ENCODE results near the gene PRODH2. TPM values are rescaled to one million over a fixed set of nuclear protein-coding genes. Genes with fewer than 3 reads are reported as not detected.

PRODH2 gene
- polyA plus RNA-seq, 1 donor = 1.9 TPM

DNA sequence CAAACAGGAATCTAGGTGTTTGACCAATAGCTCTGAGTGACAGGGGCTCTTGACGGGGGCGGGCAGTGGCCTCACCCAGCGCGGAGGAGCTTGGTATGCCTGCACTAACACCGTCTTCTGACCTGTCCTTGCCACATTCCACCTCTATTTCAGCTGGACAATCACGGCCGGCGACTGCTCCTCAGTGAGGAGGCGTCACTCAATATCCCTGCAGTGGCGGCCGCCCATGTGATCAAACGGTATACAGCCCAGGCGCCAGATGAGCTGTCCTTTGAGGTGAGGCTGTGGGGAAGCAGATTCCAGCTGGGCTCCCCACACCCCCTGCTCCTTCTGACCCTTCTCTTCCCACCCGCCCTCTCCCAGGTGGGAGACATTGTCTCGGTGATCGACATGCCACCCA lies 32.6 kb downstream of the PRODH2 start:
- peaks cover 20% of the 10 kb centered on the region for H3K36me3 ChIP-seq (ENCODE audit: control insufficient read depth, insufficient read depth, low read length)
- no peaks in the 10 kb centered on the region for H3K9me3 ChIP-seq (ENCODE audit: control insufficient read depth, low read depth, low read length)
- WGBS (ENCODE audit: insufficient coverage, low lambda C conversion rate) = no CpG with 5 or more reads among the region's 16 CpGs
- H3K4me3 ChIP-seq (ENCODE audit: low read length) = no peak overlapping the region
- no peak for DNase-seq
- no peaks in the 10 kb centered on the region for H3K27me3 ChIP-seq (ENCODE audit: control insufficient read depth, insufficient read depth, low read length)
- H3K27ac ChIP-seq (ENCODE audit: low read length) = no peak overlapping the region
- peaks cover 17% of the 10 kb centered on the region for H3K4me1 ChIP-seq (ENCODE audit: control insufficient read depth, insufficient read depth, low read length)

- H3K27ac ChIP-seq (ENCODE audit: low read length) = no peak overlapping the region
- H3K4me1 ChIP-seq (ENCODE audit: control insufficient read depth, insufficient read depth, low read length) = peaks cover 15% of the 10 kb centered on the region
- no peak for DNase-seq
- peaks cover 20% of the 10 kb centered on the region for H3K36me3 ChIP-seq (ENCODE audit: control insufficient read depth, insufficient read depth, low read length)
- no CpG with 5 or more reads among the region's 8 CpGs for WGBS (ENCODE audit: insufficient coverage, low lambda C conversion rate)
- H3K27me3 ChIP-seq (ENCODE audit: control insufficient read depth, insufficient read depth, low read length) = no peaks in the 10 kb centered on the region
- H3K4me3 ChIP-seq (ENCODE audit: low read length) = no peak overlapping the region
- H3K9me3 ChIP-seq (ENCODE audit: control insufficient read depth, low read depth, low read length) = no peaks in the 10 kb centered on the region
Observed at GRCh38 chr19:35779033-35779432, 33.6 kb downstream of the PRODH2 start.

DNA sequence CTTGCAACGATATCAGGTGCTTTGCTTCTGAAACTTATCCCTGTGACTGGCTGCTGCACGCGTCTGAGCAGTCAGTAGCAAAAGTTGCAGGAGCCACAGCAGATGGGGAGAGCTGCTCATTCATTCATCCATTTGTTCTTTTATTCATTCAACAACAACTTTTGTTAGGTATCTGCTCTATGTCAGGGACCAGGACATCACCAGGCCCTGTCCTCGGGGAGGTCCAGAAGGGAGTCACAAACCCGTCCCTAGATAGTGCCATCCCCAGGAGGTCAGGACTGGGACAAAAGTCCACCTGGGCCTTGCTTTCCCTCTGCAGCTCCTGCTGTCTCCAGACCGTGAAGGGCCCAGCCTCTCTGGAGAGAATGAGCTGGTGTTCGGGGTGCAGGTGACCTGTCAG lies 34.7 kb downstream of the PRODH2 start:
- no peak for DNase-seq
- no CpG with 5 or more reads among the region's 7 CpGs for WGBS (ENCODE audit: insufficient coverage, low lambda C conversion rate)

GRCh38 chr19:35777086-35777841 lies 35.4 kb downstream of the PRODH2 start:
- H3K4me3 ChIP-seq (ENCODE audit: low read length) = no peak overlapping the region
- no peaks in the 10 kb centered on the region for H3K27me3 ChIP-seq (ENCODE audit: control insufficient read depth, insufficient read depth, low read length)
- DNase-seq = no peak
- H3K9me3 ChIP-seq (ENCODE audit: control insufficient read depth, low read depth, low read length) = no peaks in the 10 kb centered on the region
- WGBS (ENCODE audit: insufficient coverage, low lambda C conversion rate) = no CpG with 5 or more reads among the region's 19 CpGs
- peaks cover 11% of the 10 kb centered on the region for H3K4me1 ChIP-seq (ENCODE audit: control insufficient read depth, insufficient read depth, low read length)
- H3K27ac ChIP-seq (ENCODE audit: low read length) = no peak overlapping the region
- peaks cover 15% of the 10 kb centered on the region for H3K36me3 ChIP-seq (ENCODE audit: control insufficient read depth, insufficient read depth, low read length)

More for the DNA sequence above, 34.7 kb downstream of the PRODH2 start:
- H3K27me3 ChIP-seq (ENCODE audit: control insufficient read depth, insufficient read depth, low read length) = no peaks in the 10 kb centered on the region
- H3K9me3 ChIP-seq (ENCODE audit: control insufficient read depth, low read depth, low read length) = no peaks in the 10 kb centered on the region
- no peak overlapping the region for H3K4me3 ChIP-seq (ENCODE audit: low read length)
- H3K27ac ChIP-seq (ENCODE audit: low read length) = no peak overlapping the region
- peaks cover 11% of the 10 kb centered on the region for H3K4me1 ChIP-seq (ENCODE audit: control insufficient read depth, insufficient read depth, low read length)
- H3K36me3 ChIP-seq (ENCODE audit: control insufficient read depth, insufficient read depth, low read length) = peaks cover 19% of the 10 kb centered on the region

GRCh38 chr19:35776102-35776788 lies 36.4 kb downstream of the PRODH2 start:
- Histone ChIP-seq H3K27ac (ENCODE audit: low read length) (no peak overlapping the region), H3K9me3 (ENCODE audit: control insufficient read depth, low read depth, low read length) (no peaks in the 10 kb centered on the region), H3K27me3 (ENCODE audit: control insufficient read depth, insufficient read depth, low read length) (no peaks in the 10 kb centered on the region), H3K36me3 (ENCODE audit: control insufficient read depth, insufficient read depth, low read length) (peaks cover 12% of the 10 kb centered on the region), H3K4me3 (ENCODE audit: low read length) (peak overlapping the region; percentile 59), H3K4me1 (ENCODE audit: control insufficient read depth, insufficient read depth, low read length) (peaks cover 11% of the 10 kb centered on the region)
- peak in 1 of 2 donors; percentile 37 for DNase-seq
- WGBS (ENCODE audit: insufficient coverage, low lambda C conversion rate) = 0% methylated on average over 1 of the region's 13 CpGs

- H3K4me3 ChIP-seq (ENCODE audit: low read length) = peak within 1 kb of the TSS; percentile 59
- H3K9me3 ChIP-seq (ENCODE audit: control insufficient read depth, low read depth, low read length) = no peaks in the 10 kb centered on the region
- H3K36me3 ChIP-seq (ENCODE audit: control insufficient read depth, insufficient read depth, low read length) = peaks cover 10% of the 10 kb centered on the region
- peak; percentile 96 for DNase-seq
- H3K27me3 ChIP-seq (ENCODE audit: control insufficient read depth, insufficient read depth, low read length) = no peaks in the 10 kb centered on the region
- WGBS (ENCODE audit: insufficient coverage, low lambda C conversion rate) = no CpG with 5 or more reads among the region's 82 CpGs
- H3K27ac ChIP-seq (ENCODE audit: low read length) = no peak within 1 kb of the TSS
- H3K4me1 ChIP-seq (ENCODE audit: control insufficient read depth, insufficient read depth, low read length) = peaks cover 11% of the 10 kb centered on the region
Observed at GRCh38 chr19:35775298-35776101, 37.1 kb downstream of the PRODH2 start, which contains the start of gene ARHGAP33. ARHGAP33 (plus strand) TSS chr19:35775564; CDS start chr19:35775659, 95 bp downstream.

GRCh38 chr19:35775046-35775297 lies 37.7 kb downstream of the PRODH2 start:
- Histone ChIP-seq H3K36me3 (ENCODE audit: control insufficient read depth, insufficient read depth, low read length) (peaks cover 9% of the 10 kb centered on the region), H3K9me3 (ENCODE audit: control insufficient read depth, low read depth, low read length) (no peaks in the 10 kb centered on the region), H3K4me3 (ENCODE audit: low read length) (peak overlapping the region; percentile 11), H3K27me3 (ENCODE audit: control insufficient read depth, insufficient read depth, low read length) (no peaks in the 10 kb centered on the region), H3K27ac (ENCODE audit: low read length) (no peak overlapping the region), H3K4me1 (ENCODE audit: control insufficient read depth, insufficient read depth, low read length) (peaks cover 11% of the 10 kb centered on the region)
- no peak for DNase-seq
- WGBS (ENCODE audit: insufficient coverage, low lambda C conversion rate) = 0% methylated on average over 1 of the region's 9 CpGs

DNA sequence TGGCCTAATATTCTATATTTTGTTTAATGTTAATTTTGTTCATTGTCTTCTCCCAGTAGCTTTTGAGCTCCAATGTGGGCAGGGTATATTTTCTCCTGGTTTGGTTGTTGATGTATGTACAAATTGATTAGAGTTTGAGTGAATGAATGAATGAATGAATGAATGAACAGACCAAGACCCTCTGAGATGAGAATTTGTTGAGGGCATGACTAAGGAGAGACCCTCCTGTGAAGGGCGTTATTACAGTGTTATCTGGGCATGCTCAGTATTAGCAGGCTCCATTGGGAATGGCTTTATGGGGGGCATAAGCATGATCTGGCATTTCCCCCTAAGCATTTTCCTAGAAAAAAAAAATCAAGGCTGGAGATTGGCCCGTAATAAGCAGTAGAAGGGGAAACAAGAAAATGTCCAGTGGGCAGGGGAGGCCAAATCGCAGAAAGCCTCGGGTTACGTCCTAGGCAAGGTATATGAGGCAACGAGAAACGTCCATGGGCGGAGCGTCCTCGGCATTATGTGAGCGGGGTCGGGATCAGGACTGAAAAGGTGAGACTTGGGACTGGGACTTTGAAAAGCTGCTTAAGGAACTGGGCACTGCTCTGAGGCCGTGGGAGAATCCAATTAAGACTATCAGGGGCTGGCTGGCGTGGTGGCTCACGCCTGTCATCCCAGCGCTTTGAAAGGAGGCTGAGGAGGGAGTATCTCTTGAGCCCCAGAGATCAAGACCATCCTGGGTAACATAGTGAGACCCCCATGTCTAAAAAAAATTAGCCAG lies 38.2 kb downstream of the PRODH2 start:
- Histone ChIP-seq H3K27ac (ENCODE audit: low read length) (no peak overlapping the region), H3K9me3 (ENCODE audit: control insufficient read depth, low read depth, low read length) (no peaks in the 10 kb centered on the region), H3K4me3 (ENCODE audit: low read length) (peak overlapping the region; percentile 11), H3K36me3 (ENCODE audit: control insufficient read depth, insufficient read depth, low read length) (peaks cover 5% of the 10 kb centered on the region), H3K4me1 (ENCODE audit: control insufficient read depth, insufficient read depth, low read length) (peaks cover 11% of the 10 kb centered on the region), H3K27me3 (ENCODE audit: control insufficient read depth, insufficient read depth, low read length) (no peaks in the 10 kb centered on the region)
- no CpG with 5 or more reads among the region's 16 CpGs for WGBS (ENCODE audit: insufficient coverage, low lambda C conversion rate)
- DNase-seq = no peak

DNA sequence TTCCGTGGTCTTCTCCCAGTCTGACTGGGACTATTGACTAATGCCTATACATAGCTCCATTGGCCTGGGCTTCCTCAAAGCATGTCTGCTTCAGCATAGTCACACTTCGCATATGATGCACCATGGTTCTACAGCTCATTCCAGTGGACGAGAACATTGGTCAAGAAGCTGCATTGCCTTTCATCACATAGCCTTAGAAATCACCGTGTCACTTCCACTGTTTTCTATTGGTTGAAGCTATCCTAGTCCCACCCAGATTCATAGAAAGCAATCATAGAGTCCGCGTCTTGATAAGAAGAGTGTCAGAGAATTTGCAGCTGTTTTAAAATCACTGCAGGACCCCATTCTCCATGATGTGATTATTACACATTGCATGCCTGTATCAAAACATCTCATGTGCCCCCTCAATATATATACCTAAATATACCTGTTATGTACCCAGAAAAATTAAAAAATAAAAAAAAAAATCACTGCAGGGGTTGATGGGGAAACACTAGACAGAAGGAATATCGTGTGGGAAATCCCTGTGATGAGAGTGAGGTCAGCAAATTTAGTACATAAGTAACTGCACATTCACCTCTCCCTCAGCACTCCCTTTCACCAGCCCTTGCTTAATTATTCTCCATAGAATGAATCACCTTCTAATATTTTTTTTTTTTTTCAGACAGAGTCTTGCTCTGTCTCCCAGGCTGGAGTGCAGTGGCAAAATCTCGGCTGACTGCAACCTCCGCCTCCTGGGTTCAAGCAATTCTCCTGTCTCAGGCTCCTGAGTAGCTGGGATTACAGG lies 39.4 kb downstream of the PRODH2 start:
- no peak overlapping the region for H3K27ac ChIP-seq (ENCODE audit: low read length)
- no peak overlapping the region for H3K4me3 ChIP-seq (ENCODE audit: low read length)
- DNase-seq = no peak
- WGBS (ENCODE audit: insufficient coverage, low lambda C conversion rate) = no CpG with 5 or more reads among the region's 9 CpGs
- H3K9me3 ChIP-seq (ENCODE audit: control insufficient read depth, low read depth, low read length) = no peaks in the 10 kb centered on the region
- H3K4me1 ChIP-seq (ENCODE audit: control insufficient read depth, insufficient read depth, low read length) = peaks cover 11% of the 10 kb centered on the region
- peaks cover 8% of the 10 kb centered on the region for H3K36me3 ChIP-seq (ENCODE audit: control insufficient read depth, insufficient read depth, low read length)
- no peaks in the 10 kb centered on the region for H3K27me3 ChIP-seq (ENCODE audit: control insufficient read depth, insufficient read depth, low read length)

Measured in large intestine (tissue), 3 donors.